Fibroblast of lung (primary cell): Measurements from ENCODE around the gene ANKS1B. TPM values are rescaled to one million over a fixed set of nuclear protein-coding genes. Genes with fewer than 3 reads are reported as not detected.

ENCODE experiments used
- DNase-seq, 2 donors: peaks; one replicate each; pipeline versions ENCODE4 v3.0.0 to v3.0.0-alpha.2; 2010; ENCODE audit warnings: low read depth in 2 of 2
- H2AFZ ChIP-seq: 2 replicates; pipeline ENCODE4 v1.5.1; 2012; ENCODE audit warnings: low read length, control low read depth, inconsistent platforms
- H3K27ac ChIP-seq: 2 replicates; pipeline ENCODE4 v1.5.1; 2011; ENCODE audit warnings: low read length, control low read depth; ENCODE audit not compliant: insufficient read depth
- H3K27me3 ChIP-seq: 2 replicates; pipeline ENCODE4 v1.5.1; 2011; ENCODE audit warnings: mild to moderate bottlenecking, low read length; ENCODE audit not compliant: control insufficient read depth, insufficient read depth
- H3K36me3 ChIP-seq: 2 replicates; pipeline ENCODE4 v1.5.1; 2011; ENCODE audit warnings: low read length; ENCODE audit not compliant: control insufficient read depth, insufficient read depth
- H3K4me1 ChIP-seq: 2 replicates; pipeline ENCODE4 v1.5.1; 2011; ENCODE audit warnings: low read length; ENCODE audit not compliant: control insufficient read depth, insufficient read depth; ENCODE audit errors: extremely low read depth
- H3K4me2 ChIP-seq: 2 replicates; pipeline ENCODE4 v1.5.1; 2011; ENCODE audit warnings: low read length, control low read depth; ENCODE audit not compliant: insufficient read depth; ENCODE audit errors: extremely low read depth
- H3K4me3 ChIP-seq, 4 experiments: fragments of 200-600 bp in 1 of 4; sonication (generic) in 1 of 4; replicated peaks in 1 of 4; 2 replicates each; pipeline ENCODE4 v1.5.1; 2011 to 2016; ENCODE audit warnings: low read length in 4 of 4, low read depth in 3 of 4, mild to moderate bottlenecking in 3 of 4, control low read depth in 2 of 4, inconsistent platforms in 1 of 4, mixed read lengths in 1 of 4; ENCODE audit not compliant: insufficient read depth in 1 of 4; ENCODE audit errors: control extremely low read depth in 1 of 4
- H3K79me2 ChIP-seq: 2 replicates; pipeline ENCODE4 v1.5.1; 2012; ENCODE audit warnings: mild to moderate bottlenecking, low read length, inconsistent platforms; ENCODE audit not compliant: control insufficient read depth, insufficient read depth
- H3K9ac ChIP-seq: 2 replicates; pipeline ENCODE4 v1.5.1; 2011; ENCODE audit warnings: mild to moderate bottlenecking, low read length, control low read depth; ENCODE audit not compliant: insufficient read depth
- H3K9me3 ChIP-seq: 2 replicates; pipeline ENCODE4 v1.5.1; 2012; ENCODE audit warnings: low read depth, low read length; ENCODE audit not compliant: control insufficient read depth, insufficient read depth
- H4K20me1 ChIP-seq: 2 replicates; pipeline ENCODE4 v1.5.1; 2011; ENCODE audit warnings: low read length; ENCODE audit not compliant: control insufficient read depth, insufficient read depth; ENCODE audit errors: extremely low read depth
- CTCF ChIP-seq, 2 donors: IDR thresholded peaks in 1 of 2; conservative IDR thresholded peaks in 1 of 2; 1 replicate in 1 of 2; 2 replicates in 1 of 2; pipeline ENCODE4 v1.5.1; 2011 to 2012; ENCODE audit warnings: low read length in 2 of 2, control low read depth in 1 of 2, inconsistent platforms in 1 of 2, low read depth in 1 of 2, mild to moderate bottlenecking in 1 of 2
- EZH2 ChIP-seq: IDR thresholded peaks from 2 replicates; pipeline ENCODE4 v1.5.1; 2012; ENCODE audit warnings: low read length, control low read depth, mild to moderate bottlenecking; ENCODE audit errors: missing control alignments
- polyA plus RNA-seq, 2 donors: library from polyadenylated mRNA; depleted of rRNA in 1 of 2; stranded (reverse) in 1 of 2; unstranded in 1 of 2; fragments of >200 nt; gene quantifications; 2 replicates each; pipeline ENCODE4 v1.2.1, GENCODE V29; 2011 to 2012; ENCODE audit warnings: missing spikeins in 1 of 2
- total RNA-seq: library from RNA; depleted of rRNA; stranded (reverse); fragments of >200 nt; gene quantifications from 2 replicates; pipeline ENCODE4 v1.2.1, GENCODE V29; 2014

The ANKS1B gene
- total and polyA plus RNA-seq, 2 donors (not counting 1 experiment from before 2014, with no cell fraction given), result 0.11 to 0.83 TPM

- TF ChIP-seq EZH2 (no peak), CTCF (conservative IDR thresholded peaks at IDR 0.05 in 1 of 2, IDR thresholded peaks at IDR 0.05 in 1 of 2; ENCODE audit: low read depth in 1 of 2, low read length in 2 of 2) (no peak)
- H3K4me1 ChIP-seq, result no peaks in the 10 kb centered on the region
- no peak overlapping the region for H3K4me3 ChIP-seq
- H3K27ac ChIP-seq, result no peak overlapping the region
- H3K9me3 ChIP-seq, result no peaks in the 10 kb centered on the region
- DNase-seq, result no peak
- H4K20me1 ChIP-seq, result no peaks in the 10 kb centered on the region
- no peak overlapping the region for H3K9ac ChIP-seq
- H2AFZ ChIP-seq, result no peak overlapping the region
- H3K4me2 ChIP-seq, result no peak overlapping the region
- no peaks in the 10 kb centered on the region for H3K36me3 ChIP-seq
- no peaks in the 10 kb centered on the region for H3K27me3 ChIP-seq
- no peaks in the 10 kb centered on the region for H3K79me2 ChIP-seq
Measured at GRCh38 chr12:99852666-99853065, 132.1 kb downstream of the ANKS1B start.

- Histone ChIP-seq H3K4me3 (no peak overlapping the region), H3K4me2 (no peak overlapping the region), H2AFZ (no peak overlapping the region), H3K9ac (no peak overlapping the region), H3K9me3 (no peaks in the 10 kb centered on the region), H3K27me3 (no peaks in the 10 kb centered on the region), H3K36me3 (no peaks in the 10 kb centered on the region), H3K27ac (no peak overlapping the region), H4K20me1 (no peaks in the 10 kb centered on the region), H3K79me2 (no peaks in the 10 kb centered on the region), H3K4me1 (no peaks in the 10 kb centered on the region)
- TF ChIP-seq EZH2 (no peak), CTCF (conservative IDR thresholded peaks at IDR 0.05 in 1 of 2, IDR thresholded peaks at IDR 0.05 in 1 of 2; ENCODE audit: low read depth in 1 of 2, low read length in 2 of 2) (no peak)
- DNase-seq, result no peak
Measured at GRCh38 chr12:99847936-99848335, 136.8 kb downstream of the ANKS1B start.

DNA sequence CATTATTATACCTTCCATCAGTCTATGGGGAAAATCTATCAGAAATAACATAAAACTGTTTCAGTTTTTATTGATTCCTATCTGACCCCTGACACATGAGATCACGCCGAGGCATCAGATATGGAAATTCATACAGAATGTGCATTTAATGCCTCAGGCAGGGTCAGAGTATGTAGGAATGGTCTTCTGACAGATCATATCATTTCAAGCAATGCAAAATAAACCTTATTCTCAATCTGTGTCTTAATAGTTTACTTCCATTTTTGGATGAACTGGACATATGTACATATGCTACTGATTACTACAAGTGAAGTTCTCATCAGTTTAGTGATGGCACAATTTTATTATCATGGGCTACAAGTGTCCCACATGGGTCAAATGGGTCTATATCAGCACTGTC, 150.0 kb downstream of the ANKS1B start:
- H3K4me2 ChIP-seq, result no peak overlapping the region
- no peaks in the 10 kb centered on the region for H3K9me3 ChIP-seq
- no peaks in the 10 kb centered on the region for H4K20me1 ChIP-seq
- no peak for TF ChIP-seq EZH2
- no peak for TF ChIP-seq CTCF (conservative IDR thresholded peaks at IDR 0.05 in 1 of 2, IDR thresholded peaks at IDR 0.05 in 1 of 2; ENCODE audit: low read depth in 1 of 2, low read length in 2 of 2)
- no peak overlapping the region for H3K9ac ChIP-seq
- H3K27ac ChIP-seq, result no peak overlapping the region
- no peaks in the 10 kb centered on the region for H3K4me1 ChIP-seq
- no peak overlapping the region for H3K4me3 ChIP-seq
- no peak overlapping the region for H2AFZ ChIP-seq
- no peaks in the 10 kb centered on the region for H3K27me3 ChIP-seq
- DNase-seq, result no peak
- H3K36me3 ChIP-seq, result no peaks in the 10 kb centered on the region
- H3K79me2 ChIP-seq, result no peaks in the 10 kb centered on the region
